ENCODE data around the gene TIMM9.

DNA sequence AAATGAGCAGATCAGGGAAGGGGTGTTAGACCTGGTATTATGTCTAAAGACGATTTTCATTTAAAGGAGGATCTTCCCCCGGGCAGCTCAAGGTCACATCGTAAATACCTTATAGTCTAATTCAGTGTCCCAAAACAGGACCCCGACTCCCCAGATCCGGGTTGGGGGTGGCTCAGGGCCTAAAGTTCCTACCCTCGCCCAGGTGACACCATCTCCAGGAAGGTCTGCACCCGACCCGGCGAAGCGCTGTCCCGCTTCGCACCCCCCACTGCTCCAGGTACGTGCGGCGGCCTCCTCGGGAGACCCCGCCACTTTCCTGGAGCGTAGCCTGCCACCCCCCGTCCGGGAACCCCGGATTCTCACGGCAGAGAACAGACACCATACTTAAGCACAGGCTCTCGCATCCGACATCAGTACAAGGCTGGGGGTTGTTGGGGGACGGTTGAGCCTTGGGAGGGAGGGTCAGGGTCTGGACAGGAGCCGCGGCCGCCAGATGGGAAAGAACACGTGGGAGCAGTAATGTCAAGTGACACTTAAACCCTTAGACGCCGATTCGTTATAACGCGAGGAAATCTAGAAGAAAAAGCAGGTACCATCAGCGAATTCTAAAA lies 556 bp downstream of the TIMM9 start:
- TF ChIP-seq POLR2AphosphoS5 (IDR thresholded peaks at IDR 0.05) (no peak), POLR2A (IDR thresholded peaks at IDR 0.05) (no peak)
